ENCODE measurements around the gene SRRM4. TPM values are rescaled to one million over a fixed set of nuclear protein-coding genes. Genes with fewer than 3 reads are reported as not detected.

SRRM4 gene
- total RNA-seq, 1 experiment from 2014 or later = not detected

- intact Hi-C loops (cut with micrococcal nuclease) = no loop called here
- BruUV-seq (replicated peaks) = no TSS peak
- POLR2A ChIA-PET = no interaction called here
- H3K4me3 Mint-ChIP-seq (ENCODE audit: unreplicated experiment) = no peak overlapping the region
- no peaks in the 10 kb centered on the region for H3K4me1 Mint-ChIP-seq (ENCODE audit: insufficient read depth, unreplicated experiment)
- no peaks in the 10 kb centered on the region for H3K36me3 Mint-ChIP-seq (ENCODE audit: insufficient read depth, unreplicated experiment)
- H3K9me3 Mint-ChIP-seq (ENCODE audit: unreplicated experiment) = peaks cover 19% of the 10 kb centered on the region
- no peak overlapping the region for H3K27ac Mint-ChIP-seq (ENCODE audit: low read depth, unreplicated experiment)
- CTCF ChIA-PET = interaction anchor here (0.6 kb wide), 1 partner anchor 114 kb away, joined by 3 read pairs; no protein-coding TSS in a partner anchor
- no peak for TF ChIP-seq CTCF (IDR thresholded peaks at IDR 0.05; ENCODE audit: unreplicated experiment)
- no peak for DNase-seq (ENCODE audit: unreplicated experiment)
- H3K27me3 Mint-ChIP-seq (ENCODE audit: insufficient read depth, unreplicated experiment) = no peaks in the 10 kb centered on the region
Measured at GRCh38 chr12:118959348-118959747, 22.0 kb upstream of the SRRM4 start.

GRCh38 chr12:118959985-118960560 is 21.3 kb upstream of the SRRM4 start:
- H3K9me3 Mint-ChIP-seq (ENCODE audit: unreplicated experiment) = peaks cover 19% of the 10 kb centered on the region
- BruUV-seq (replicated peaks) = no TSS peak
- H3K36me3 Mint-ChIP-seq (ENCODE audit: insufficient read depth, unreplicated experiment) = no peaks in the 10 kb centered on the region
- ChIA-PET CTCF (no interaction called here), POLR2A (no interaction called here)
- H3K4me1 Mint-ChIP-seq (ENCODE audit: insufficient read depth, unreplicated experiment) = no peaks in the 10 kb centered on the region
- TF ChIP-seq CTCF (IDR thresholded peaks at IDR 0.05; ENCODE audit: unreplicated experiment) = no peak
- H3K27ac Mint-ChIP-seq (ENCODE audit: low read depth, unreplicated experiment) = no peak overlapping the region
- DNase-seq (ENCODE audit: unreplicated experiment) = no peak
- no peaks in the 10 kb centered on the region for H3K27me3 Mint-ChIP-seq (ENCODE audit: insufficient read depth, unreplicated experiment)
- no peak overlapping the region for H3K4me3 Mint-ChIP-seq (ENCODE audit: unreplicated experiment)
- intact Hi-C loops (cut with micrococcal nuclease) = no loop called here

GRCh38 chr12:118960865-118961264 is 20.5 kb upstream of the SRRM4 start:
- Mint-ChIP-seq H3K4me1 (ENCODE audit: insufficient read depth, unreplicated experiment) (no peaks in the 10 kb centered on the region), H3K36me3 (ENCODE audit: insufficient read depth, unreplicated experiment) (no peaks in the 10 kb centered on the region), H3K4me3 (ENCODE audit: unreplicated experiment) (no peak overlapping the region), H3K27ac (ENCODE audit: low read depth, unreplicated experiment) (no peak overlapping the region), H3K27me3 (ENCODE audit: insufficient read depth, unreplicated experiment) (no peaks in the 10 kb centered on the region), H3K9me3 (ENCODE audit: unreplicated experiment) (peaks cover 17% of the 10 kb centered on the region)
- no peak for TF ChIP-seq CTCF (IDR thresholded peaks at IDR 0.05; ENCODE audit: unreplicated experiment)
- no peak for DNase-seq (ENCODE audit: unreplicated experiment)
- POLR2A ChIA-PET = no interaction called here
- intact Hi-C loops (cut with micrococcal nuclease) = no loop called here
- CTCF ChIA-PET = no interaction called here
- BruUV-seq (replicated peaks) = no TSS peak

GRCh38 chr12:118964988-118965387 is 16.4 kb upstream of the SRRM4 start:
- Mint-ChIP-seq H3K9me3 (ENCODE audit: unreplicated experiment) (peaks cover 25% of the 10 kb centered on the region), H3K27me3 (ENCODE audit: insufficient read depth, unreplicated experiment) (no peaks in the 10 kb centered on the region), H3K36me3 (ENCODE audit: insufficient read depth, unreplicated experiment) (no peaks in the 10 kb centered on the region), H3K4me3 (ENCODE audit: unreplicated experiment) (no peak overlapping the region), H3K27ac (ENCODE audit: low read depth, unreplicated experiment) (no peak overlapping the region), H3K4me1 (ENCODE audit: insufficient read depth, unreplicated experiment) (no peaks in the 10 kb centered on the region)
- CTCF ChIA-PET = interaction anchor here (0.6 kb wide), 2 partner anchors 14 to 19 kb away, joined by 3 read pairs; no protein-coding TSS in a partner anchor
- no peak for TF ChIP-seq CTCF (IDR thresholded peaks at IDR 0.05; ENCODE audit: unreplicated experiment)
- intact Hi-C loops (cut with micrococcal nuclease) = no loop called here
- DNase-seq (ENCODE audit: unreplicated experiment) = no peak
- BruUV-seq (replicated peaks) = no TSS peak
- POLR2A ChIA-PET = no interaction called here
